LNCaP clone FGC (cell line): Measurements from ENCODE around the gene TGFBR2.

Experiments
- DNase-seq: peaks from one replicate; pipeline ENCODE4 v3.0.0-alpha.2; 2011; ENCODE audit warnings: low read depth
- H3K4me3 ChIP-seq: 2 replicates; pipeline ENCODE4 v1.5.1; 2011; ENCODE audit warnings: mild to moderate bottlenecking, low read depth, low read length, control low read depth
- TF ChIP-seq, protein P1 (sequence below): IDR thresholded peaks from 2 replicates; pipeline ENCODE4 v1.5.1; 2012; ENCODE audit warnings: mild to moderate bottlenecking; ENCODE audit not compliant: control insufficient read depth, insufficient read depth; ENCODE audit errors: extremely low read depth

TGFBR2 gene

GRCh38 chr3:30679045-30679444 lies 72.6 kb downstream of the TGFBR2 start:
- TF ChIP-seq, protein P1, sequence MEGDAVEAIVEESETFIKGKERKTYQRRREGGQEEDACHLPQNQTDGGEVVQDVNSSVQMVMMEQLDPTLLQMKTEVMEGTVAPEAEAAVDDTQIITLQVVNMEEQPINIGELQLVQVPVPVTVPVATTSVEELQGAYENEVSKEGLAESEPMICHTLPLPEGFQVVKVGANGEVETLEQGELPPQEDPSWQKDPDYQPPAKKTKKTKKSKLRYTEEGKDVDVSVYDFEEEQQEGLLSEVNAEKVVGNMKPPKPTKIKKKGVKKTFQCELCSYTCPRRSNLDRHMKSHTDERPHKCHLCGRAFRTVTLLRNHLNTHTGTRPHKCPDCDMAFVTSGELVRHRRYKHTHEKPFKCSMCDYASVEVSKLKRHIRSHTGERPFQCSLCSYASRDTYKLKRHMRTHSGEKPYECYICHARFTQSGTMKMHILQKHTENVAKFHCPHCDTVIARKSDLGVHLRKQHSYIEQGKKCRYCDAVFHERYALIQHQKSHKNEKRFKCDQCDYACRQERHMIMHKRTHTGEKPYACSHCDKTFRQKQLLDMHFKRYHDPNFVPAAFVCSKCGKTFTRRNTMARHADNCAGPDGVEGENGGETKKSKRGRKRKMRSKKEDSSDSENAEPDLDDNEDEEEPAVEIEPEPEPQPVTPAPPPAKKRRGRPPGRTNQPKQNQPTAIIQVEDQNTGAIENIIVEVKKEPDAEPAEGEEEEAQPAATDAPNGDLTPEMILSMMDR, result no peak
- H3K4me3 ChIP-seq, result no peak overlapping the region
- DNase-seq, result no peak

- TF ChIP-seq, protein P1, result no peak
- no peak for DNase-seq
- H3K4me3 ChIP-seq, result no peak overlapping the region
Observed at GRCh38 chr3:30680789-30681648, 74.6 kb downstream of the TGFBR2 start.

DNA sequence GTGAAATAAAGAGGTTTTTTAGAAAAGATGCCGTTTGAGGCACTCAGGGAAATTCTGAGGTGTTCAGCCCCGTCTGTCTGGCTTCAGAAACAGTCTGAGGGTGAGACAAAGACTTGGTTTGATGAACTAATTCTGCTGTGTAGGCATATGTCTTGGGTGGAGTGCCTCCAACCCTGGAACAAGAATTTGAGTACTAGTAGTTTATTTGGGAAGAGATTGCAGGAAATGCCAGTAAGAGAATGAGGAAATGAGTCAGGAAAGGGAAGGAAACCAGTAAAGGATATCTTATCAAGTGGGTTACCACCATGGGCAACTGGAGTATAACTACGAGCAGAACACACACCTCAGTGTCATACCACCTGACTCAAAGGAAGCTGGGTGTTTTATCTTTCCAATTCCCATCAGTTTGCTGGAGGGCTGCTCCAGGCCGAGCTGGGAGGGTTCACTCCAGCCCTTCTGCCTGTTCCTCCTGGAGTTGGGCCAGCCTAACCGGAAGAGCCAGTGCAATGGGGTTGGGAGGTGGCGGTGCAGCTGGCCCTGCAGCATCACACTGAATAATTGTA lies 75.3 kb downstream of the TGFBR2 start:
- no peak for DNase-seq
- H3K4me3 ChIP-seq, result no peak overlapping the region
- TF ChIP-seq, protein P1, result no peak

GRCh38 chr3:30682434-30683155 lies 76.2 kb downstream of the TGFBR2 start:
- TF ChIP-seq, protein P1, result no peak
- no peak overlapping the region for H3K4me3 ChIP-seq
- DNase-seq, result no peak

DNA sequence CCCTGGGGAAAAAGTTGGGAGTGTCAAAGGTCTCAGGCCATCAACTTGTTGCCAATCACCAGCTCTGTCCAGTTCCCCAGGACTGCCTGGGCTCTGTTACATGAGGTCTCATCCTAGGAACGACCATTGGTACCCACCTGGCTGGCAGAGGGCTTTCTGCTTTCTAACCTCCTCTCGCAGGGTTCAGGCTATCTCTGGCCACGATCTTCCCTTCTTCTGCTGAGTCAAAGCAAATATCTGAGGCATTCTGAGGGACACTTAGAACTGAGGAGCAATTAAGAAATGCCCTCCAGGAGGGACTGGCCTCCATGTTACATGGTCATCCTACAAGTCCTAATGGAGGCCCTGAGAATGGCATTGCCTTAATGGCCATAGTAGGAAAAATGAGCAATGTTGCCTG lies 77.4 kb downstream of the TGFBR2 start:
- H3K4me3 ChIP-seq, result no peak overlapping the region
- no peak for DNase-seq
- TF ChIP-seq, protein P1, result no peak

GRCh38 chr3:30684356-30684755 lies 78.0 kb downstream of the TGFBR2 start:
- TF ChIP-seq, protein P1, result no peak
- no peak for DNase-seq
- no peak overlapping the region for H3K4me3 ChIP-seq
